ENCODE measurements around the gene ATP2A3.

The ATP2A3 gene

DNA sequence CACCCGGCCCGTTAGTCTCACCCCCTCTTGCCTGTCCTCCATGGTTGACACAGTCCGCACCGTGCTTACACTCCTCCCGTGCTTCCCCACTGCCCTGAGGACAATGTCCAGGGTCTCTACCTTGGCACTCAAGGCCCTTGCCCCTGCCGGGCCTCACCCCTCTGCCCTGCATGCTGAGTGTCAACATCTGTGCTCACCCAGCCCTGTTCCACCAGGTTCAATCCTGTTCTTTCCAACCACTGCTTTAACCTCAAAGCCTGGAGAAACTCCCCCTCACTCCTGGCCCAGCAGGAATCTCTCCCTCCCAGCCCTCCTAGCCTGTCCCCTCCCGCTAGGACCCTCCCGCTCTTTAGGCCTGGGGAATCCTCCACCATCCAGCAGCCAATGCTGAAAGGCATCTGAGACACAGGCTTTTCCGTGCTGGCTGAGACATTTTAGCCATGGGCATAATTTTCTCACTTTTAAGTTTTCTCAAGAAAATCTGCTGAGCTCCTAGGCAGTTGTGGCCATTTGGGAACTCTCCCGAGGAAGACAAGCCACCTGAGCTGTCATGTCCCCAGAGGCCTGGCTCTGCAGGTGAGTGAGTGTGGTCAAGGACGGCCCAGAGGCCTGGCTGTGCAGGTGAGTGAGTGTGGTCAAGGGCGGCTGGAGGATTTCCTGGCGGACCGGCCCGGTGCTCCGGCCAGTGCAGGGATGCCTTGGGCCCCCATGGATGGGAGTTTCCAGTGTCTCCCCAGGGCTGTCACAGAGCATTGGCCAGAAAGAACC, 37.2 kb downstream of the ATP2A3 start:
- no peak for DNase-seq (ENCODE audit: low spot score)

DNA sequence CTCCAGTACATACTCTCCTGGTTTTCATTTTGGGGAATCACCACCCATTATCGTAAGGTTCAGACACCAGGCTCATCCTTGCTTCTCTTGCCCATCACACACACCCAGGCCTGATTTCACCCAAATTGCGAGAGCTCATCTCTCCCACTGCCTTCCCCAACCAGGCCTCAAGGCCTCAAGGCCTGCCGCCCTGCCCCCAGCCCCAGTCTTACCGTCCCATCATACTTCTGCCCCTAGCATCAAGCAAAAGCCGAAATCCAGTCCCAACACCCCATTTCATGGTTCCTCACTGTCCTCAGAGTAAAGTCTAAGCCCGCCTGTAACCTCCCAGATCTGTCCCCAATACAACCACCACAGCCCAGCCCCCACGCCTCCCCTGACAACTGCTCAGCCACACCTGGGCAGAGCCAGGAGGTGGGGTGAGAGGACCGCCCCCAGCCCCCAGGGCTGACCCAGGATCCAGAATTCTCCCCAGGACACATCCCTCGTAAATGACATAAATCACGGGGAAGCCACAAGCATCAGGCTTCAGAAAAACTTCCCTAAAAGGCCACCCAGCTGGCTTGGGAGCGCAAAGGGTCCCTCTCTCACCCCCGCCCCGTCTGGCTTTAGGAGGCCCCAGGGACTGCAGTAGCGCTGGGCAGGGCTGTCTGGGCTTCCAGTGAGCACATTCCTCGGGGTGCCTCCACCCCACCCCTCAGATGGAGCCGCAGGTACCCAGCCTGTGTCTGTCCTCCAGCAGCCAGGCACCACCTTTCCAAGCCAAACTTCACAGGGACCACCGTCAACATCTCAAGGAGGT, 38.4 kb downstream of the ATP2A3 start:
- DNase-seq (ENCODE audit: low spot score) = no peak

DNA sequence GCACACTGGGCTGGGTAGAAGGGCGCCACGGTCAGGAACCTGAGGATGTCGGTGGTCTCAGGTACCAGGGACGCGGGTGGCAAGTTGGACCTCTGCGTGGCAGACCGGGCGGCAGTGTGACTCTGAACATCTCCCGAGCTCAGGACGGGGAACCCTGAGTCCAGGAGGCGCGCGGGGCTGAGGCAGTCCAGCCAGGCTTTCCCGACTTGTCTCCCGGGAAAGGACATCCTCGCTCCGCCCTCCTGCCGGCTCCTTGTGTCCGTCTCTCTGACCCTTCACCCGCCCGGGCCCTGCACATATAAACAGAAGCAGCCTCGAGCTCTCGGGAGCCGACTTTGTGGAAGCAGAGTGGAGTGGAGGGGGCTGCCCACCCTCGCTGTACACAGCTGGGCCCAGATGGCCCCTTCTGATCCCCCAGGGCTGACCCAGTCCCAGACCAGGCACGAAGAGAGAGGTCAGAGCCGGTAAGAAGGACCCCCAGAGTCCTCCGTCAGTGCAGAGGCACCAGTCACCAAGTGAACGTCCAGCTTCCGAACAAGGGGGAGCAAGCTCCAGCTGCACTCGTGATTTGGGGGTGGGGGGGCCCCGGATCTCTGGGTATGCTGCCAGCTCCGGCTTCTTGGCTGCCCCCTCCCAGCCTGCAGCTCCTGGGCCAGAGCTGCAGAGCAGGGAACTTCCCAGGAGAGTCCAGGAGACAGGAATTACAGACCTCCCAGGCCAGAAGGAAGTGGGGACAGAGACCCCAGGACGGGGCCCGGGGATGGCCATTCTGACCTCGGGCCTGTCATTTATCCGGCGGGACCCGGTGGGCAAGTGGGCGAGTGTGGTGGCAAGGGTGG, 39.5 kb downstream of the ATP2A3 start:
- DNase-seq (ENCODE audit: low spot score) = no peak

DNA sequence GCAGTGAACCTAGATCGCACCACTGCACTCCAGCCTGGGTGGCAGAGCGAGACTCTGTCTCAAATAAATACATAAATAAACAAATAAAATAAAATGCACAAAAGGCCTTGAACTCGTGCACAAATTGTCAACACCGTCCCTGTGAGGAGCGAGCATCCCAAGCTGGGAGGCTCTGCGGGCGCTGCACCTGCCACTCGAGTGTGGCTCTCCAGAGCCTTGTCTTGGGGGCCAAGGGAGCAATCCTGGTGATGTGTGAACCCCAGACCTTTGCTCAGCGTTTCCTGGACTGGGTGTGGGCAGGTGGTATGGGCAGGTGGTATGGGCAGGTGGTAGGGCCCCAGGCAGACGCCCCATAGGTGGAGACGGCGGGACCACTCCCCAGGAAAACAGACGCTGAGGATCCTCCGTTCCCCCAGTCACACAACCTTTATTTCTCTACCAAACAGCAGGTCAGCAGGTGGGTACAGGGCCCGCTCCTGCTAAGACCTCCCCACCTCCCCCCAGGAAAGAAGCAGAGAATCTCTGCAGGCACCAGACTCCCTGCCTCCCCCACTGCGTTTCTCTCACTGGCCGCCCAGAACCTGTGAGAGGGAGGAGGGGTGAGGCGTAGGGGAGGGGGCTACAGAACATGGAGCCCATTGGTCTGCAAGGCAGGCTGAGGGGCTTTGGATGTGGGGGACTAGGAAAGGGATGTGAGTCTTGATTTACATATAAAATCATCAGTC, 40.6 kb downstream of the ATP2A3 start:
- no peak for DNase-seq (ENCODE audit: low spot score)

DNA sequence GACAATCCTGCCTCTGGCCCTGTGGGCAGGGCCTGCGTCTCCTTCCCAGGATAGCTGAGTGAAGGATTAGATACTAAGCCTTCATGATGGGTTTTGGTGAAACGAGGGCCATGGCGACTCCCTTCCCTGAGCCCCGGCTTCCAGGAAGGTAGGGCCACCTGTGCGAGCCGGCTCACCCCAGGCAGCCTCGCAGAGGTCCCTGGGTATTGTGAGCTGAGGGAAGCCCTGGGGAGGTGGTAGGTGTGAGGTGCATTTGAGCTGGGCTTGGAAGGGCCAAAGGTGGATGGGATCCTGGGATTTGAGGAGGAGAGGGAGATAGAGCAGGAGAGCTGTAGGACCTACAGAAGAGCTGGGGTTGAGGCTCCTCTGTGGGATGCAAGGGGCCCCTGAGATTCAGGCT, 41.5 kb downstream of the ATP2A3 start:
- no peak for DNase-seq (ENCODE audit: low spot score)

DNA sequence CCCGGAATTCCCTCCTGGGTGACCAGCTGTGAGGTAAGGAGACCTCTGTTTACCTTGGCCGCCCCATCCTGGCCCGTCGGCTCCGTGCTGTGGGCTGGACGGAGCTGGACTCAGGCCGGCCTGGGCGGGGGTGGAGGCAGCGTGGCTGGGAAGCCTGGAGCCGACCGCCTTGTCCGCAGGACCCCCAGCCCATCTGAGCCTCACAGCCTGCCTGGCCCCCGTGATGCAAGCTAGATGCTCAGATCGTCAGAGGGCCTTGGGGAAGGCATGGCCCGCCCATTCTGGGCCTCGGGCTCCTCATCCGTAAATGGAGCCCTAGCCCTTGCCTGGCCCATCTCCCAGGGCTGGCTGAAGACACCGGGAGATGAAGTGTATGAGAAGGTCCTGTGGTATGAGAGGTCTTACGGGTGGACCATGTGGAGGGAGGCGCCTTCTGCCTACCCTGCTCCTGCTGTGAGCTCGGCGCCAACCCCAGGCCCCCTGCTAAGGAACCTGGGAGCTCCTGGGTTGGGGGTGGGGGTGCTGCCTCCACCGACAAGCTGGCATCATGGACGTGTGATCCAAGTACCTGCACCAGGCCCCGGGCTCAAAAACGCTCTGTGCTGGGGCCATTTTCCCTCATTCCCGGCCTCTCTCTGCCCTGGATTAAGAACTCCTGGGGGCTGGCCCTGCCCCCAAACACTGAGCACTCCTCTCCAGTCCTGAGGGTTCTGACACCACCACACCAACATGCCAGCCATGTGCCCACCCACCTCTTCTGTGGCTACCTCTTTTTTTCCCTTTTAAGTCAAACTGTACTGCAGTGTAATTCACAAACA, 42.5 kb downstream of the ATP2A3 start:
- no peak for DNase-seq (ENCODE audit: low spot score)

DNA sequence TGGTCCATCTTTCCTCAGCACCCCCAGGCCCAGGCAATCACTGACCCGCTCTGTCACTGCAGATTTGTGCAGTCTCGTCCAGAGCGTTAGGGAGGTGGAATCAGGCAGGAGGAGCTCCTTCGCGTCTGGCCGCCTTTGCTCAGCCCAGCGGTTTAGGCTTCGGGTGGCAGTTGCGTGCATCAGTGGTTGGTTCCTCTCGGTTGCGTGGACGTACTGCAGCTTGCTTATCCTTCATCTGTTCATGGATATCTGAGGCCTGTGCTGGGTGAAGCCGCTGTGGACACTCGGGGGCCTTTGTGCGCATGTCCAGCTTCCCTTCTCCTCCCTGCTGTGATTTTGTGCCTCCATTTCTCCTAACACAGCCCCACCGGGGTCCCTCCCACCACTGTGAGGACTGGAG, 43.2 kb downstream of the ATP2A3 start:
- no peak for DNase-seq (ENCODE audit: low spot score)

DNA sequence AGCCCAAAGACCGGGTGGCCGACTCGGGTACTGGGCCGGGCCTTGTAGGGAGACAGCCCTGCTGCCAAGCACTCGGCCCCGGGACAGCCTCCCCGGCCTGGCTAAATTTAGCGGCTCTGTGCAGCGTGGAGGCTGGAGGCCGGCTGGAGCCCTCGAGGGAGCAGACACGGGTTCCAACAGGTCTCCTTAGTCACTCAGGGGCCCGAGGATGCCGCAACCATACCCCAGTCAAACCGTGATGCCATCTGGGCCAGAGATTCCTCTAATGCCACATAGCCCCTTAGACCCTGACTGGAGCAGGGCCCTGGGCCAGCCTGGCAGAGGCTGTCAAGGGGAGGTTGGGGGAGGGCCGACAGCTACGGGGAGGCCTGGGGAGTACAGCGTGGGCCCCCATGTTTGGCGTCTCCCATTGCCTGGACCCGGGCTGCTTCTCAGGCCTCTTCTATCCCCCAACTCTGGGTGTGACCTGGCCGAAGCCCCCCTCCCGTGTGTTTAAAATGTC, 45.1 kb downstream of the ATP2A3 start:
- no peak for DNase-seq (ENCODE audit: low spot score)

DNA sequence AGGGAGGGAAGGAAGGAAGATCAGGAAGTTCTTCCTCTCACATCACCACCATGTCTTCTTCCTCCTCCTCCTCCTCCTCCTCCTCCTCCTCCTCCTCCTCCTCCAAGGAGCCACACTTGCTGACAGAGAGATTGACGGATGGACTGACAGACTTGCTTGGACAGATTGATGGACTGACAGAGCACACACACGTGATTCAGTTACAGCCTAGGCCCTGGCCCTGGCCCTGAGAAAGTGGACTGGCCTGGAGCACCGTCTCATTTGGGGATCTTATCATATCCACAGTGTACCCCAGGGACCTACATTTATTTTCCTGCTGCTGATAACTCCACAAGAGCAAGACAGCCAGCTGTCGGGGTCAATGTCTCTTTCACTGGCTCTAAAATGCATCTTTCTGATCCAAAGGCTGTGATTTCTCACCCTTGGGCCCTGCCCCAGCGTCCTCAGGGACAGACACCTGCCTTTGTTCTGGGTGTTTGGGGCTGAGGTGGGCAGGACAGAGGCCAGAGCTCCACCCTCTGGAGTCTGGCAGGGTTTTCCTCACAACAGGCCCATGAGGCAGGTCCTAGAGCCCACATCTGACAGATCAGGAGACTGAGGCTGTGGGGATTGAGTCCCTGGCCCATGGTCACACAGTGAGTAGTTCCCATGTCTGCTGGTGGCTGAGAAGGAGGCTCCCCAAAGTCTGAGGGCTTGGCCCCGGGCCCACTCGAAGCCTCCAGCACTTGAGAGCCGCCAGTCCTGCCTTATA, 45.7 kb downstream of the ATP2A3 start:
- DNase-seq (ENCODE audit: low spot score) = no peak

DNA sequence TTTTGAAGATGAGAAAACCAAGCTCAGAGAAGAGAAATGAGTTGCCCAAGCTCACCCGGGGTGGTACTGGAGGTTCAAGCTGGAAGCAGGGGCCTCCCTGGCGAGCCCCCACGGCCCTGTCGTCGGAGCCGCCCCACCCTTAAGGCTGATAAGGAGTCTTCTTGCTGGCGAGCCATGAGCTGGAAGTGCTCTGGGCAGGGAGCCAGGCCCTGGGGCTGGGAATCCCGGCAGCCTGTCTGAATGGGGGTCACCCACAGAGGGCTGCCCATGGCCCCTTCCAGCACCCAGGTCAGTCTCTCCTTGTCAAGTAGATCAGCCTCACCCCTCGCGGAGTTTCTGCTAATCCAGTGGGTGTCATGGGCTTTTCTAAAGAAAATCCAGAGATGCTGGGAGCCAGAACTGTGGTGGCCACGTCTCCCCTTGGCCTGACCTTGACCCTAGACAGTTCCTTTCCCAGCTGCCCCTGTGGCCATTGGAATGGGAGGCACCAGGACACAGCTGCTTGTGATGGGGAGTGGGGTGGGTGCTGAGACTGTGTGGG, 46.8 kb downstream of the ATP2A3 start:
- DNase-seq (ENCODE audit: low spot score) = peak; percentile 53

DNA sequence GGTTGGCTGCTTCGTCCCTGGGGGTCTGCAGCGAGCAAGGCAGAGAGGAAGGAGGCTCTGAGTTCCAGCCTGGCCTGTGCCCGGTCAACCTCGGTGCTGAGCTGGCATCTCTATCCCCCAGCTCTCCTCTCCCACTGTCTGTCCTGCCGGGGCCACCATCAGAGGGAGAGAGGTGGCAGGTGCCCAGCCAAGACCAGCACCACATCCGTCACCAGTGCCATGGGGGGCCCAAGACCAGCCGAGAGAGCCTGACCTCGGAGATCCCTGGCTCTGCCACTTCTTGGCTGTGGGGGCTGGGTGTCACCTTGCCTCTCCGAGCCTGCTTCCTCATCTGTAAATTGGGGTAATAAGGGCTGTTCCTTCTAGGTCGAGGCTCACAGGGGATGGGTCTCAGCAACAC, 47.4 kb downstream of the ATP2A3 start:
- no peak for DNase-seq (ENCODE audit: low spot score)

DNA sequence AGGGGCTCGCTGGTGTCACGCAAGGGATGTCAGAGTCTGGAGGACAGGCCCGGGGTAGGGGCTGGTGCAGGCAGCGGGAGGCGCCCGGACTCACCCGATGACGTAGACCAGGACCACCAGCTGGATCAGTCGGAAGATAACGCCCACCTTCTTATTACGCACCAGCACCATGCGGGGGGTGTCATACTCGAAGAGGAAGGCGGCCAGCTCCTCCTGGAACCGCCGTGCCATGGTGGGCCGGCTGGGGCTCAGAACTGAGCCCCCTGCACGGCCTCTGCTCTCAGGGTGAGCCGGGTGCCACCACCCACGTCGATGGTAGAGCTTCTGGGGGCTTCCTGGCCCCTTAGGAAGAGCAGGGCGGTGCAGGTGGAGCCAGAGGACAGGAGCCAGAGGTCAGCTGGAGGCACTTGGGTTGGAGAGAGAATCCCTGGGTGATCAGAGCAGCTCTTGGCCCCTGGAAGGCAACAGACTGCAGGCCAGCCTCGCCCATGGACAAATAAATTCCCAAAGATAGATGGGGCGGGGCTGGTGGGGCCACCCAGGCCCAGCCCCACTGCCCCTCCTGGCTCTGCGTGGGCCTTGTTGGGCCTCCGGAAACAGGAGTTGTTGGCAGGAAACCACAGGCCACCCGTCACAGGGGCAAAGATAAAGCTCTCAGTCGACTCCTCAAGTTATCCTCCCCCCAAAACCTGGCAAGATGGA, 48.1 kb downstream of the ATP2A3 start, which contains the start of gene P2RX1:
Gene P2RX1, minus strand, starts transcription at position 471 of the 702 bp plus-strand sequence. Its CDS starts 240 bp downstream, at position 231.
- peak; percentile 54 for DNase-seq (ENCODE audit: low spot score)

DNA sequence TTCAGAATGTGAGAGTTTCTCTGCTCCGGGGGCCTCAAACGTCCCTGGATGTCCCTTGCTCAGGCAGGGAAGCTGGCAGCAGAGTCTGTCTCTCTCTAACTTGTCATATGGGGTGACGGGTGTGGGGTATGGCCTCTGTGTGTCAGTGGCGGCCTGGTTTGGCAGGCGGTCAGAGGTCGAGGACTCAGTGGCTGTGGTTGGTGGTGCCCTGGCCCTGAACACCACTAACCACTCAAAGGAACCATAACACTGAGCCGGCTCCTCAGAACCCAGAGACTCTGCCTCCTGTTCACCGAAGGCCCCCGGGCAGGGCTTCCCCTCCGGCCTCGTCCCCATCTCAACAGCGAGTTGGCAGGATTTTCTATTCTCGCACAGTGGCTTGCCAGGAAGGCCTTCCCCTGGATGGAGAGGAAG, 48.6 kb downstream of the ATP2A3 start:
- DNase-seq (ENCODE audit: low spot score) = no peak

DNA sequence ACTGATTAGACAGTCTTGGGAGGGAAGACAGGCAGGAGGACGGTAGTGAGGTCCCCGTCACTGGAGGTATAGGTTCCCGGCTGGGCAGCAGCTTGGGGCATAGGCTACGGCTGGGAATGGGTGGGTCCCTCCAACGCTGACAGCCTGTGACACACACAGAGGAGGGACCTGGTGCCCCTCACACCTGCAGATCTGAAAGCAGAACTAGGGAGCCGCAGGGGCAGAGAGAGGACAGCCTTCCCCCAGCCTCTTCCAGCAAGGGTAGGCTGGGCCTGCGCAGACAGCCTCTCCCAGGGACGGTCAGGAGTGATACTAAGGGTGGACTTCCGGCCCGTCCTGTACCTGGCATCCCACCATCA, 49.9 kb downstream of the ATP2A3 start:
- no peak for DNase-seq (ENCODE audit: low spot score)

DNA sequence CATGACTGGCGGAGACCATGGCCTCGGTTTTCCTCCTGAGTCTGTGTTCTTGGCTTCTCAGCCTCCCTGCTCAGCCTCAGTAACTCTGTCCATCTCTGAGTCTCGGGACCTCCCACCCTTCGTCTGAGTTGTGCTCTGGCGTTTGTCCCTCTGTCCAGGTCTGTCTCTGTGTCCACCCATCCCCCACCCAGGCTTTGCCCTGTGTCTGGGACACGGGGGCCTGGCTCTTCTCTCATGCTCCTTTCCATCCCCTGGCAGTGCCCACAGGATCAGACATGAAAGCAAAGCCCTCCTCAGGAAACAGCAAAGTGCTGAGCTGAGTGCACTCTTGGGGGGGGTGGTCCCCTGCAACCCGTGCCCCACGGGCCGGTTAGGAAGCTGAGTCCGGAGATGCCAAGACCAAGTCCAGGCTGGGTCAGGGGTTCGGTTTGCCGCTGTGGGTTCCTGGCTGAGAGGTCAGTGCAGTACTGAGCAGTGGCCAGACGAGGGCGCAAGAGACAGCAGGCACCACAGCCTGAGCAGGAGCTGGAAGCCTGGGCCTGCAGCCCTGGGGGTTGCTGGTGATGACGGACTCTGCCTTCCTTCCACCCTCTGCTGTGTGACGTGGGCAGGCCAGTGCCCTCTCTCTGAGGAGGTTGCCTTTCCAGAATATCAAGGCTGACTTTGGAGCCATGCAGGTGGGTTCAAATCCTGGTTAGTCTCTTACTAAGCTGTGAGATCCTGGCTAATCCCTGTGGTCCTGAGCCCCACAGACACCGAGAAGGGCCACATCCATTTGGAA, 50.5 kb downstream of the ATP2A3 start:
- DNase-seq (ENCODE audit: low spot score) = peak; percentile 90

DNA sequence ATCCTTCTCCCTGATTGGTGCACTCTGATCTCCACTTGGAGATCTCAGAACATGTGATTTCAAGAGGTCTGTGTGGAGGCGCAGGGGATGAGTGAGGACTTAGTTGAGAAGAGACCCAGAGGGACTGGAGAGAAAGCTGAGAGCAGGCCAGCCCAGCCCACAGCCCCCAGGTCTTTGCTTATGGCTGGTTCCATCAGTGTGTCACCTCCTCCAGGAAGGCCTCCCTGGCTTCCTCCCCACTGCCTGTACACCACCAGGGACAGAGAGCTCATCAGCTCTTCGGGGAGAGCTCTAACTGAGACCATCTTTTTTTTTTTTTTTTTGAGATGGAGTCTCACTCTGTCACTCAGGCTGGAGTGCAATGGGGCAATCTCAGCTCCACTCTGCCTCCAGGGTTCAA, 51.4 kb downstream of the ATP2A3 start:
- DNase-seq (ENCODE audit: low spot score) = no peak

DNA sequence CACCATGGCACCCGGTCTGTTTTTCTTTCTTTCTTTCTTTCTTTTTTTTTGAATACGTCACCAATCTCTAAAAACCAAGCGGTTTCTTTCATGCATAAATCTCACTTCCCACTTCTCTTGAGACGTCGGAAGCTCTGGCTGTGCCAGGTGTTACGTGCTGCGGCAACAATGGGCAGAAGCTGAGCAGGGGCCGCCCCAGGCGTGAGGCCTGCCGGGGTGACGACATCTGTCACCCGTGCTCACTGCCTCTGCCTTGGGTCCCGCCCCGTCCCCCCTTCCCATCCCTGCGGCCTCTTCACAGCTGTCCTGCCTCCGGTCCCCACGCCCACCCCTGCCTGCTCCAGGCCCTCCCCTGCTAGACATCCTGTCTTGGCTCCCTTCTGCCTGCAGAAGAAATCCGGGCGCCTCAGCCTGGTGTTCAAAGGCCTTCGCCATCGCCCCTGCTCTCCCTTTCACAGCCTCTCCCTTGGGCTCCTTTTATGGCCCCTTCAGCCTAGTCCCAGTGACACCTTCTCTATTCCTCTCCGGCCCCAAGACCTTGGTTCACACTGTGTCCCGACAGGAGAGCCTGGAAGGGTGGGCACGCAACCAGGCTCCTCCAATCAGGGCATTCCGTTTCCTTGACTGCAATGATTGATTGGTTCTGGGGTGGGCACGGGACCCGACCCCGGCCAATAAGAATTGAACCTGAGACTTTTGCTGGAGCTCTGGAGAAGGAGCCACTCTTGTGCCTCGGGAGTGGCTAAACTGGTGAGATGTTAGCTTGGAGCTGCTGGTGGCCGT, 52.8 kb downstream of the ATP2A3 start:
- no peak for DNase-seq (ENCODE audit: low spot score)
